Measurements from ENCODE around the gene KCNF1. TPM values are rescaled to one million over a fixed set of nuclear protein-coding genes. Genes with fewer than 3 reads are reported as not detected.

The KCNF1 gene
- total and polyA plus RNA-seq, 2 donors (not counting 1 experiment from before 2014, with no cell fraction given): 0.22 to 2.6 TPM

DNA sequence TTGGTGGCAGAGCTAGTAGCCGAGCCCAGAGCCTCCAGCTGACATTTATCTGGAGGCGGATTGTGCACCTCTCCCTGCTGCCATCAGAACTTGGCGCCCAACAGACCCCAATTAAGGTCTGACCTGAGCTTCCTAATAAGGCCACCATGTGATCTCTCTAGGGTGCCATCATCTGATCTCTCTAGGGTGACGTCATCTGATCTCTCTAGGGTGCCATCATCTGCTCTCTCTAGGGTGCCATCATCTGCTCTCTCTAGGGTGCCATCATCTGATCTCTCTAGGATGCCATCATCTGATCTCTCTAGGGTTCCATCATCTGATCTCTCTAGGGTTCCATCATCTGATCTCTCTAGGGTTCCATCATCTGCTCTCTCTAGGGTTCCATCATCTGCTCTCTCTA is 6.2 kb downstream of the KCNF1 start:
- Histone ChIP-seq H3K36me3 (ENCODE audit: control insufficient read depth, insufficient read depth, low read length) (no peaks in the 10 kb centered on the region), H3K4me3 (replicated peaks in 1 of 4; ENCODE audit: control extremely low read depth in 1 of 4, insufficient read depth in 1 of 4, low read depth in 3 of 4, low read length in 4 of 4) (no peak overlapping the region), H3K9me3 (ENCODE audit: control insufficient read depth, insufficient read depth, low read depth, low read length) (no peaks in the 10 kb centered on the region), H3K79me2 (ENCODE audit: control insufficient read depth, insufficient read depth, low read length) (no peaks in the 10 kb centered on the region), H3K4me2 (ENCODE audit: extremely low read depth, insufficient read depth, low read length) (no peak overlapping the region), H3K9ac (ENCODE audit: insufficient read depth, low read length) (no peak overlapping the region), H3K27ac (ENCODE audit: insufficient read depth, low read length) (no peak overlapping the region), H4K20me1 (ENCODE audit: control insufficient read depth, extremely low read depth, insufficient read depth, low read length) (no peaks in the 10 kb centered on the region), H2AFZ (ENCODE audit: low read length) (no peak overlapping the region), H3K27me3 (ENCODE audit: control insufficient read depth, insufficient read depth, low read length) (no peaks in the 10 kb centered on the region), H3K4me1 (ENCODE audit: control insufficient read depth, extremely low read depth, insufficient read depth, low read length) (peaks cover 5% of the 10 kb centered on the region)
- TF ChIP-seq, protein P1, sequence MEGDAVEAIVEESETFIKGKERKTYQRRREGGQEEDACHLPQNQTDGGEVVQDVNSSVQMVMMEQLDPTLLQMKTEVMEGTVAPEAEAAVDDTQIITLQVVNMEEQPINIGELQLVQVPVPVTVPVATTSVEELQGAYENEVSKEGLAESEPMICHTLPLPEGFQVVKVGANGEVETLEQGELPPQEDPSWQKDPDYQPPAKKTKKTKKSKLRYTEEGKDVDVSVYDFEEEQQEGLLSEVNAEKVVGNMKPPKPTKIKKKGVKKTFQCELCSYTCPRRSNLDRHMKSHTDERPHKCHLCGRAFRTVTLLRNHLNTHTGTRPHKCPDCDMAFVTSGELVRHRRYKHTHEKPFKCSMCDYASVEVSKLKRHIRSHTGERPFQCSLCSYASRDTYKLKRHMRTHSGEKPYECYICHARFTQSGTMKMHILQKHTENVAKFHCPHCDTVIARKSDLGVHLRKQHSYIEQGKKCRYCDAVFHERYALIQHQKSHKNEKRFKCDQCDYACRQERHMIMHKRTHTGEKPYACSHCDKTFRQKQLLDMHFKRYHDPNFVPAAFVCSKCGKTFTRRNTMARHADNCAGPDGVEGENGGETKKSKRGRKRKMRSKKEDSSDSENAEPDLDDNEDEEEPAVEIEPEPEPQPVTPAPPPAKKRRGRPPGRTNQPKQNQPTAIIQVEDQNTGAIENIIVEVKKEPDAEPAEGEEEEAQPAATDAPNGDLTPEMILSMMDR (conservative IDR thresholded peaks at IDR 0.05 in 1 of 2, IDR thresholded peaks at IDR 0.05 in 1 of 2; ENCODE audit: low read depth in 1 of 2, low read length in 2 of 2): no peak
- TF ChIP-seq EZH2 (IDR thresholded peaks at IDR 0.05; ENCODE audit: low read length, missing control alignments): no peak
- DNase-seq (ENCODE audit: low read depth in 2 of 2): no peak

DNA sequence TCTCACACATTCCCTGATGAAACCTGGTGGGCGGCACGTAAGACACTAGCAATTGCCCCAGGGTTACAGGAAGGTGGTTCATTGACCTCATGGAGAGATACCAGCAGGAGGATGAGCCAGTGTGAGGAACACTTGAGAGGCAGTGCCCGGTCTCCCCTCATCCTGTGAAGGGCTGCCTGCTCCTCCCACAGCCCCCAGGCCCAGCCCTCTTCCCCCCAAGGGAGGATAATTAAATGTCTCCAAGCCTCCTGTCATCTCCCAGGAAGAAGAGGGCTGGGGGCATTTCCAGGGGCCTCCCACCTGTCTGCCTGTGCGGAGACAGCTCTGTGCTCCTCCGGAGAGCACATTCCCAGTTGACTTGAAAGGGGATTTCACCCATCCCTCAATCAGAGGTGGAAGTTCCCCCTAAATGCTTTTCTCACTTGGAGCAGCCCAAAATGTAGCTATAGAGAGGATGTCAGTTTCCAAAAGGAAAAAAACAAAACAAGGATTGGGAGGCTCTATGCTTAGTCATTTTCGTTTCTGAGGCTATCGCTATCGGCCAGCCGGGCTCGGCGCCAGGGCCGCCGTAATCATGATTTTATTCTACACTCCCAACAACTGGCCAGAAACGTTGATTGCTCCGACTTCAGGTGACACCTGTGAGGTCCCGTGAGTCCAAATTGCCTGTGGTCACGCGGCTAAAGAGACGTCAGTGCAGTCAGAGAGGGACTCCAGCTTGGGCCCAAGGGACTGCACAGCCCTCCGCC is 7.1 kb downstream of the KCNF1 start:
- Histone ChIP-seq H4K20me1 (ENCODE audit: control insufficient read depth, extremely low read depth, insufficient read depth, low read length) (no peaks in the 10 kb centered on the region), H3K27me3 (ENCODE audit: control insufficient read depth, insufficient read depth, low read length) (no peaks in the 10 kb centered on the region), H3K27ac (ENCODE audit: insufficient read depth, low read length) (no peak overlapping the region), H3K9me3 (ENCODE audit: control insufficient read depth, insufficient read depth, low read depth, low read length) (no peaks in the 10 kb centered on the region), H3K9ac (ENCODE audit: insufficient read depth, low read length) (no peak overlapping the region), H2AFZ (ENCODE audit: low read length) (peak overlapping the region; percentile 34), H3K4me2 (ENCODE audit: extremely low read depth, insufficient read depth, low read length) (peak overlapping the region; percentile 68), H3K79me2 (ENCODE audit: control insufficient read depth, insufficient read depth, low read length) (no peaks in the 10 kb centered on the region), H3K4me3 (replicated peaks in 1 of 4; ENCODE audit: control extremely low read depth in 1 of 4, insufficient read depth in 1 of 4, low read depth in 3 of 4, low read length in 4 of 4) (no peak overlapping the region), H3K36me3 (ENCODE audit: control insufficient read depth, insufficient read depth, low read length) (no peaks in the 10 kb centered on the region), H3K4me1 (ENCODE audit: control insufficient read depth, extremely low read depth, insufficient read depth, low read length) (peaks cover 5% of the 10 kb centered on the region)
- no peak for TF ChIP-seq EZH2 (IDR thresholded peaks at IDR 0.05; ENCODE audit: low read length, missing control alignments)
- TF ChIP-seq, protein P1 (conservative IDR thresholded peaks at IDR 0.05 in 1 of 2, IDR thresholded peaks at IDR 0.05 in 1 of 2; ENCODE audit: low read depth in 1 of 2, low read length in 2 of 2): no peak
- peak; percentile 45 to 50 for DNase-seq (ENCODE audit: low read depth in 2 of 2)

DNA sequence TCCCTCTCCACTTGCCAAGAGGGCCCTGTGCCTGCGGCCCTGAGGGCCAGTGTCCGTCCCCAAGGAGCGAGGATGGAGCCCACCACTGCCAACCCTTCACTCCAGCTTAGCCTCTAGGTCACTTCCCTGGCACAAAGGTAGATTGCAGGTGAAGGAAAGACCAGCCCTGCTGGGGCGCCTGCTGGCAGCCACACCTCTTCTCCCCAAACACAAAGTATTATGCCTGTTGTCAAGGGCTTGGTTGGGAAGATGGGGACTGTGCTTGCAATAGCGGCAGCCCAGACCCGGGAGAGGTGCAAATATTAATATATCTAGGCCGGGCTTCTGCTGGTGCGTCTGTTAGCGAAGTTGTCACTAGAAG is 7.7 kb downstream of the KCNF1 start:
- H3K27me3 ChIP-seq (ENCODE audit: control insufficient read depth, insufficient read depth, low read length): no peaks in the 10 kb centered on the region
- H4K20me1 ChIP-seq (ENCODE audit: control insufficient read depth, extremely low read depth, insufficient read depth, low read length): no peaks in the 10 kb centered on the region
- no peaks in the 10 kb centered on the region for H3K9me3 ChIP-seq (ENCODE audit: control insufficient read depth, insufficient read depth, low read depth, low read length)
- no peak for DNase-seq (ENCODE audit: low read depth in 2 of 2)
- no peak for TF ChIP-seq EZH2 (IDR thresholded peaks at IDR 0.05; ENCODE audit: low read length, missing control alignments)
- TF ChIP-seq, protein P1 (conservative IDR thresholded peaks at IDR 0.05 in 1 of 2, IDR thresholded peaks at IDR 0.05 in 1 of 2; ENCODE audit: low read depth in 1 of 2, low read length in 2 of 2): no peak
- H3K4me1 ChIP-seq (ENCODE audit: control insufficient read depth, extremely low read depth, insufficient read depth, low read length): peaks cover 8% of the 10 kb centered on the region
- no peaks in the 10 kb centered on the region for H3K79me2 ChIP-seq (ENCODE audit: control insufficient read depth, insufficient read depth, low read length)
- H3K4me2 ChIP-seq (ENCODE audit: extremely low read depth, insufficient read depth, low read length): peak overlapping the region; percentile 68
- no peaks in the 10 kb centered on the region for H3K36me3 ChIP-seq (ENCODE audit: control insufficient read depth, insufficient read depth, low read length)
- peak overlapping the region; percentile 34 for H2AFZ ChIP-seq (ENCODE audit: low read length)
- no peak overlapping the region for H3K27ac ChIP-seq (ENCODE audit: insufficient read depth, low read length)
- no peak overlapping the region for H3K4me3 ChIP-seq (replicated peaks in 1 of 4; ENCODE audit: control extremely low read depth in 1 of 4, insufficient read depth in 1 of 4, low read depth in 3 of 4, low read length in 4 of 4)
- H3K9ac ChIP-seq (ENCODE audit: insufficient read depth, low read length): no peak overlapping the region
